Panc1 (cell line): ENCODE measurements around the gene ANO9.

Experiments used
- CTCF ChIP-seq: fragments of 450-650 bp; IDR thresholded peaks from 2 replicates; pipeline ENCODE4 v1.5.1; 2017; ENCODE audit warnings: mild to moderate bottlenecking
- POLR2AphosphoS5 ChIP-seq: IDR thresholded peaks from 2 replicates; pipeline ENCODE4 v1.6.1; 2012; ENCODE audit warnings: mild to moderate bottlenecking, low read depth, low read length, moderate library complexity
- REST ChIP-seq, 2 experiments: IDR thresholded peaks; 2 replicates each; pipeline ENCODE4 v1.6.1; 2011 to 2012; ENCODE audit warnings: low read depth in 2 of 2, control low read depth in 1 of 2, low read length in 1 of 2, mild to moderate bottlenecking in 1 of 2, moderate library complexity in 1 of 2; ENCODE audit not compliant: insufficient read depth in 1 of 2

GRCh38 chr11:444396-445144 is 2.8 kb upstream of the ANO9 start:
- TF ChIP-seq CTCF: no peak
- TF ChIP-seq REST (IDR thresholded peaks at IDR 0.05; ENCODE audit: insufficient read depth in 1 of 2, low read depth in 2 of 2, low read length in 1 of 2): no peak
- TF ChIP-seq POLR2AphosphoS5: no peak
